ENCODE measurements around the gene SPINK4.

GRCh38 chr9:33265211-33265865, 25.4 kb downstream of the SPINK4 start:
- no peak for TF ChIP-seq POLR2A (IDR thresholded peaks at IDR 0.05)
- no peak for TF ChIP-seq CTCF (IDR thresholded peaks at IDR 0.05)
